GM21447 (cell line): Measurements from ENCODE around the gene TTC12.

Experiments
- ATAC-seq: cut with Tn5 transposase; IDR thresholded peaks from one replicate; pipeline ENCODE4 v1.9.1; 2021; ENCODE audit not compliant: unreplicated experiment

TTC12 gene

GRCh38 chr11:113322158-113322557 lies 7.8 kb downstream of the TTC12 start:
- no peak for ATAC-seq

DNA sequence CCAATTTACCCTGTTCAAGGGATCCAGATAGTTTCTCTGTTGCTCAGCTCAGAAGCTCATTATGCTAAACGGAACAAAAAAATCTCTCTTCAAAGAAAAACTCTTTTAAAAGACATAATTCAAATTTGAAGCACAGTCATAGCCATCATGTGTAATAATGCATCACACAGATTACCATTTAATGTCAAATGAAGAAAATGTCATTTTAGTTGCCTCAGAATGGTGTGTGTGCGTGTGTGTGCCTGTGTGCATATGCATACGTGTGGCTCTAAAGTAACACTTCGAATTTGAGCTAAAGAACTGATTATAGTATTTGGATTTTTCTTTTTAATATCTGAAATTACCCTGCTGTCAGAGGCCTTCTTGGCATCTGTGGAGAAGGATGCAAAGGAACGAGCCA lies 9.9 kb downstream of the TTC12 start:
- no peak for ATAC-seq

DNA sequence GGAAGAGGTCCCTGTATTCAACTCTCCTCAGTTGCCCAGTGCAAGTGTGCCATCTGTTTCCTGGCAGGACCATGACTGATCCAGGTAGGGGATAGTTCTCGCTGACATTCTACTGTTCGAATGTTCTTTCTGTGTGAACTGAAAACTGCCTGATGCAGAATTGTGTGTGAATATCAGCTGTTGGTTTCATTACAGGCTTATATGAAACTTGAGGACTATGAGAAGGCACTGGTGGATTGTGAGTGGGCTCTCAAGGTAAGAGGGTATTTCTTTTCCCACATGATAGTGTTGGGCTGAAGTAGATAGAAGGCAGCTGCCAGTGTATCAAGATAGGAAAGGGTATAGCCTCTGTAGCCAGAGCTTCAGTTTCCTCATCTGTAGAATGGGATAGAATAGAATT lies 15.3 kb downstream of the TTC12 start:
- ATAC-seq: no peak

GRCh38 chr11:113331441-113331840 lies 17.1 kb downstream of the TTC12 start:
- no peak for ATAC-seq

- ATAC-seq: no peak
Observed at GRCh38 chr11:113332023-113332422, 17.6 kb downstream of the TTC12 start.

DNA sequence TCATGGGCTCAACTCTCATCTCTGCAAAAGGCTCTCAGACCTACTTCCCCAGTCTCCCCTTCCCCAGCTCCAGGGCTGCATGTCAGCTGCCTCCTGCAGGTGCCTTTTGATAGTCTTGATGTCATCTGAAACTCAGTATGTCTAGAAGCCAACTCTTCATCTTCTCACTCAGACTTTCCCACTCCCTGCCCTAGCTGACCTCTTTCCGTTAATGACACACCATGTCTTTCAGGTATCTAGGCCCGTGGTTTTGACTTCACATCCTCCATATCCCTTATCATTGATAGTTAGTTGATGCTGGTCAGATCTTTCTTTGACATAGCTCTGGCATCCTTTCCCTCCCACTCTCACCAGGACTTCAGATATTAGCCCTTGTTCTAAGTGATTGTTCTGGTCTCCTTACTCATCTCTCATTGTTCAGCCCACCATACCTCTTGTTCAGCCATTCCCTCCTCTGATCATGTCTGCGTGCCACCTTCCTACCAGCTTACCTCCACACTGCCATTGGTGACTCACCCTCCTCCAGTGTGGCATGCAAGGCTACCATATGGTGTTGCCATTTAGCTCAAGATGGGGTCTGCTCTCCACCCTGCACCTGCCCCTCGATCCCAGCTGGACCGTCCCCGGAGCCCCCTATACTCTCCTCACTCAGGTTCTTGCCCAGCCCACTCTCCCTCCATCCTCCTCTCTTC lies 18.4 kb downstream of the TTC12 start:
- ATAC-seq: no peak

GRCh38 chr11:113334183-113334582 lies 19.8 kb downstream of the TTC12 start:
- peak; percentile 72 for ATAC-seq

GRCh38 chr11:113338730-113339129 lies 24.3 kb downstream of the TTC12 start:
- ATAC-seq: no peak

DNA sequence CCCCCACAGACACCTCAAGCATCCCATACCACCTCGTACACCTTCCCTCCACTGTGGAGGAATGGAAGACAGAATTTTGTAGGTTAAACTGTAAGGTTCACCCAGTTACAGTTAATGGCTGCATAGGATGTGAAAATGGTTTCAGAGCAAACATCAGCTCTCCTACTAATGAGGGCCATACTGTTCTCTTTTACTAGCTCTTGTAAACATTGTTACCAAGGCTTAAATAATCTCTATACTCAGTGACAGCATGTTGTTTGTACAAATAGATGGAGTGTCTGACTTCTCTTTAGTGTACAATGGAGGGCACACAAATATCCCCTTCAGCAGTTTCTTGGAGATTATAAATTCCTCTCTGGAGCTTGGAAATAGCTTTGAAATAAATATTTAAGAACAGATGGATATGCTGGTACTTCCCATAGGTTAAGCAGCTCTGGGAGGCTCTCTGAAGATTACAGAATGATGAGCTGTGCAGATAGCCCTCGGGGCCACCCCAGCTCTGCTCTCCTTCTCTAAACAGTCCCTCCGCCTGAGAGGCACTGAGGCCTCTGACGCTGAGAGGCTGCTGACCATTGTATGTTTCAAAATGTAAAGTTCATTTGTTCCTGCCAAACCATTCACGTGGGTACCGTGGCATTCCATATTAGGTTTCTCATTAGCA lies 25.7 kb downstream of the TTC12 start:
- no peak for ATAC-seq

DNA sequence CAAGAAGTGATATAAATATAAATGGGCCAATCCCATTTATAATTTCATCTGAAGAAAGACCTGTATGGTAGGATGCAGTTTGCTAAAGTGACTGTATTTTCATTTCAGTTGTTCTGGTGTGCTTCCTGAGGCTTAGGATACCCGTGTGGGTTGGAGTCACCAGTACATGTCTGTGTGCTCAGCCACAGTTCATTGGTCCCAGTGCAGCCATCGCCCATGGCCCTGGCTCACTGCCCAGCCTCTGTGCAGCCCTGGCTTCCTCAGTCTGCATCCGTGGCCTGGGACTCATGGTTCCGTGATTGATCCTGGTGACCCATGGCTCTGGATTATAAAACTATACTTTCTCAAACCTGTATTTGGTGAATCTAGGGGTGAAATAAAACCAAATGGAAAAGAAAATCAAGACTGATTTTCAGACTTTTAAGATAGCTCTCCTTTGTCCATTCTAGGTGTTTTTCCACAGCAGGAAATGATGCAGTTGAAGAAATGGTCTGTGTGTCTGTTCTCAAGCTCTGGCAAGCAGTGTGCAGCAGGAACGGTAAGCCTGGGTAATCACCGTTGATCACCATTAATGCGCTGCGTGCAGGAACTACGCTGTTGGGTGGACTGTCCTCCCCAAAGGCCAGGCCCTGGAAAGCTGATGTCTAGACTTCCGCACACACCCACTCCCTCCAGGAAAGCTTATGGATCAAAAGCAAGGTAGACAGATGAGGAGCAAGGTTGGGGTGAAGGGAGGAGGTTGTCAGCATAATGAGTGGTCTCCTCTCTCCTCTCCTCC lies 27.2 kb downstream of the TTC12 start:
- no peak for ATAC-seq

DNA sequence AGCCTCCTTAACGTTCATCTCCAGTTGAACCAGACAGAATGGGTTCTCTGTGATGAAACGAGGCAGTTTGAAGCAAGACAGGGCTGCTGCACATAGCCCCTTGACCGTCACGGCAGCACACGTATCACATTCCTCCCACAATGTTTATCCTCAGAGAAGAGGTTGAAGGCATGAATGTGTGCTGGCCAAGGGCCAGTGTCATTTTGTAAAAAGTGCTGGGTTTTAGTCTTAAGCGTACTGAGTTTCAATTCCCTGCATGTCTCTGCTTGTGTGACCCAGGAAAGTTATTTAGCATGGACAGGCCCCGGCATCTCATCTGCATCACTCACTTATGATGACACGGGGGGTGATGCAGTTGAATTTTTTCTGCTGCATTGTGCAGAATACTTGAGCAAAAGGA lies 31.6 kb downstream of the TTC12 start:
- ATAC-seq: no peak

- no peak for ATAC-seq
Observed at GRCh38 chr11:113349528-113349927, 35.1 kb downstream of the TTC12 start.

GRCh38 chr11:113350336-113351067 lies 36.1 kb downstream of the TTC12 start:
- no peak for ATAC-seq

GRCh38 chr11:113351068-113351450 lies 36.7 kb downstream of the TTC12 start:
- ATAC-seq: no peak

DNA sequence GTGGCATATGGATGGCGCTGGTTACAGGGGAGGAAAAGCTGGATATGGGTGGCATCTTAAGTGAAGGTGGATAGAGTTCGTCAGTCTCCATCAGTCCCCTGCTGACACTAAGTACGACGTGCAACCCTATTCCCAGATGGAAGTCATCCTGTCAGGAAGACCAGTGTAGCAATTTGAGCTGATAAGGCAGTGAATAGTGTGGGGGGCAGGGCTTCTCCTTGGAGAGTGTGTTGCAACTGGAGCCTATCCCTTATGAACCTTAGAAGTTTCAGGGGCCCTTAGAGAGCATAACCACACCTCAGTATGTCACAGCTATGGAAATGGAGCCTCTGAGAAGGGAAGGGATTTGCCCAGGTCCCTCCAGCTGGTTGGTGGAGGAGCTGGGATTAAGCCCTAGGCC lies 37.1 kb downstream of the TTC12 start:
- ATAC-seq: no peak

GRCh38 chr11:113356203-113356602 lies 41.8 kb downstream of the TTC12 start:
- no peak for ATAC-seq

DNA sequence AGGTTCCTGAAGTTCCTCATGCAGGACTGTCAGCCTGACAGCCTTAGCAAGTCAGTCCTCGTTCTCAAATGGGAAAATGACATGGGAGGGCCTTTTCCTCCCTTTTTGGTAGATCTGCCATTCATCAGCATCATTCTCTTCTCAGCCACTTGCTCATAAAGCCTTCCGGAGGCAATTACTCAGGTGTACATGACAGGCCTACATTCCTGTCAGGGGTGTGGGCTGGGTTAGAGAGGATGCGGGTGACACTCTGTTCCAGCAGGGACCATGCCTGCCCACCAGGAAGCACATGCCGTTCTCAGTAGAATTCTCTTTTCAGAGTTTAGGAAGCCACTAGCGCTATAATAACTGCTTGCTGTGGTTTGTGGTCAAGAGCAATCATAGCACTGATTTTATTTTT lies 49.0 kb downstream of the TTC12 start:
- ATAC-seq: no peak

DNA sequence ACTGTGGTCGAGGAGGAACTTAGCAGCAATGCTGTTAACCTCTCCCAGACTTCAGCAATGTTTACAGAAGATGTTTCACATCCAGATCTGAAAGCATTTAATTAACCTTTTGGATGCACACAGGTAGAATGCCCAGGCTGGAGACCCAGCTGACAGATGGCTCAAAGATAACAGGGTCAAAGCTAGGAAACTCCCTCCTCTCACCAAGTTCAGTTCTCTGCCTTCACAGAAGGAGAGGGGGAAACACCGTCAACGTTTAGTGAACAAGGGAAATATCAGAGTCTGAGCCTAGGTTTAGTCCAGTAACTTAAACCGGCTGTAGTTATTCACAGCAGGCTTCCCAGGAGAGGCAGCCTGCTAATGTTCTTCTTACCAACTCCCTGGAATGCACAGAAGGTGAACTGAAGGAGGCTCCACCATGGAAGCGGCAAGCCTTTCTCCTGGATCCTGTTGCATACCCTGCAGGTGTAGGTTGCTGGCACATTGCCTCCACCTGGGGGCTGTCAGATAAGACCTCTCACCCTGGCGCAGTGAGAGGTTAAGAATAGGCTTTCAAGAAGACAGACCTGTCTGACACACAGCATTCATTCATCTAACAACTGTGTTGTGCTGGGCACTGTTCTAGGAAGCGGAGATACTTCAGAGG lies 49.7 kb downstream of the TTC12 start:
- ATAC-seq: no peak

- ATAC-seq: no peak
Observed at GRCh38 chr11:113365895-113366294, 51.5 kb downstream of the TTC12 start.

DNA sequence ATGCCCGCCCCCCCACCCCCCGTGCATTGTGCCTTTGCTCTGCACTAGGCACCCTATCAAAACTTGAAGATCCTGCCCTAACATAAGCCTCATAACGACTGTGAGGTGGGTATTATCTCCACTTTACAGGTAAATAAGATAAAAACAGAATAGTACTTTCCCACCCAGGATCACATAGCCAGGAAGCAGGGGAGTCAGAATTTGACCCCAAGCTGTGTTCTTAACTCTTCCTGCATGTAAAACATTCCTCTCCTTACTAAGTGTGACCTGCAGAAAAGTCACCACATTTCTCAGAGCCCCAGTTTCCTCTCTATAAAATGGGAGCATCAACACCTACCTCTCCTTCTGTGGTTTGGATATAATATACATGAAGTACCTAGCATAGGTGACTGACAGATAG lies 55.0 kb downstream of the TTC12 start:
- no peak for ATAC-seq

DNA sequence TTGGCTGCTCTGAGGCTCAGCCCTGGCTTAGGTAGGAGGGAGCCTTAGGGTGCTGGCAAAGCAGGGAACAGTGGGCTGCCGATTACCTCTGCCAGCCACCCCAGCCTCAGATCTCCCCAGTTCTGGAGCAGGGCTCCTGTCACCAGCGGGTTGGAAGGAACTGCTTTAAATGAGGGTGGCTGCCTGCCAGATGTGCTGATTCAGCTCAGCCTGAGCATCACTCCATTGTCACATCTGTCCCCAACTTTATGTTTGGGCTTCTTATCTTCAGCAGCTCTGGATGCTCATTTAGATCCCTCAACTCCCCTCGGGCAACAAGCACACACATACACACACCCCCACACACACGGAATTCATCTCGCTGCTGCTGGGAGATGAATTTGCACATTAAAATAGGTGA lies 56.3 kb downstream of the TTC12 start:
- no peak for ATAC-seq
